ACC112 (cell line): Measurements from ENCODE around the gene MTG1.
"Not testable (repeated sequence)": the region's sequence is repeated elsewhere in the genome, so short reads cannot be mapped to it uniquely, and the experiment has no call there.

Experiments
- H2AFZ ChIP-seq: fragments of 200-600 bp; sonication (generic); one replicate; pipeline ENCODE4 v1.6.0; 2017; ENCODE audit warnings: antibody characterized with exemption, low read length; ENCODE audit not compliant: unreplicated experiment
- H3K27ac ChIP-seq: fragments of 200-600 bp; sonication (generic); 2 replicates; pipeline ENCODE4 v1.5.1; 2014; ENCODE audit warnings: low read depth, mild to moderate bottlenecking, antibody characterized with exemption, low read length, moderate library complexity
- H3K27me3 ChIP-seq: fragments of 200-600 bp; sonication (generic); 2 replicates; pipeline ENCODE4 v1.6.1; 2014; ENCODE audit warnings: mild to moderate bottlenecking, antibody characterized with exemption, low read length, moderate library complexity, mixed read lengths; ENCODE audit not compliant: insufficient read depth
- H3K36me3 ChIP-seq: fragments of 200-600 bp; sonication (generic); 2 replicates; pipeline ENCODE4 v1.6.1; 2016; ENCODE audit warnings: mild to moderate bottlenecking, antibody characterized with exemption, low read length, moderate library complexity, mixed read lengths; ENCODE audit not compliant: insufficient read depth
- H3K4me1 ChIP-seq: fragments of 200-600 bp; sonication (generic); one replicate; pipeline ENCODE4 v1.6.1; 2016; ENCODE audit warnings: low read length, mixed read lengths; ENCODE audit not compliant: insufficient read depth, unreplicated experiment, control insufficient read depth
- H3K4me3 ChIP-seq: fragments of 200-600 bp; sonication (generic); 2 replicates; pipeline ENCODE4 v1.5.1; 2014; ENCODE audit warnings: mild to moderate bottlenecking, low read depth, low read length
- H3K79me2 ChIP-seq: fragments of 200-600 bp; sonication (generic); one replicate; pipeline ENCODE4 v1.6.0; 2016; ENCODE audit warnings: low read length; ENCODE audit not compliant: control insufficient read depth, unreplicated experiment, insufficient read depth

The MTG1 gene

GRCh38 chr10:133431888-133432613 lies 38.1 kb downstream of the MTG1 start:
- not testable (repeated sequence) for H3K79me2 ChIP-seq, H3K27me3 ChIP-seq, H3K36me3 ChIP-seq, H3K27ac ChIP-seq, H3K4me1 ChIP-seq, H3K4me3 ChIP-seq, H2AFZ ChIP-seq

GRCh38 chr10:133432789-133433188 lies 38.8 kb downstream of the MTG1 start:
- H3K36me3 ChIP-seq, H3K27ac ChIP-seq, H2AFZ ChIP-seq, H3K79me2 ChIP-seq, H3K27me3 ChIP-seq, H3K4me1 ChIP-seq, H3K4me3 ChIP-seq: not testable (repeated sequence)

- no peaks in the 10 kb centered on the region for H3K36me3 ChIP-seq
Measured at GRCh38 chr10:133438711-133439273, 44.8 kb downstream of the MTG1 start.

GRCh38 chr10:133439517-133440461 lies 45.8 kb downstream of the MTG1 start:
- Histone ChIP-seq H3K36me3 (no peaks in the 10 kb centered on the region), H2AFZ (no peak overlapping the region), H3K79me2 (no peaks in the 10 kb centered on the region), H3K4me1 (no peaks in the 10 kb centered on the region), H3K27ac (no peak overlapping the region), H3K4me3 (no peak overlapping the region), H3K27me3 (no peaks in the 10 kb centered on the region)

More at GRCh38 chr10:133438711-133439273, 44.8 kb downstream of the MTG1 start:
- Histone ChIP-seq H2AFZ (no peak overlapping the region), H3K4me3 (no peak overlapping the region), H3K27ac (no peak overlapping the region), H3K4me1 (no peaks in the 10 kb centered on the region), H3K79me2 (no peaks in the 10 kb centered on the region), H3K27me3 (no peaks in the 10 kb centered on the region)

GRCh38 chr10:133440633-133441285 lies 46.8 kb downstream of the MTG1 start:
- no peak overlapping the region for H3K27ac ChIP-seq
- H3K36me3 ChIP-seq: no peaks in the 10 kb centered on the region
- no peak overlapping the region for H2AFZ ChIP-seq

GRCh38 chr10:133441356-133441755 lies 47.4 kb downstream of the MTG1 start:
- H3K4me3 ChIP-seq, H2AFZ ChIP-seq, H3K36me3 ChIP-seq, H3K27me3 ChIP-seq, H3K4me1 ChIP-seq, H3K79me2 ChIP-seq, H3K27ac ChIP-seq: not testable (repeated sequence)

More at GRCh38 chr10:133440633-133441285, 46.8 kb downstream of the MTG1 start:
- H3K4me3 ChIP-seq: no peak overlapping the region
- no peaks in the 10 kb centered on the region for H3K4me1 ChIP-seq
- no peaks in the 10 kb centered on the region for H3K27me3 ChIP-seq
- H3K79me2 ChIP-seq: no peaks in the 10 kb centered on the region

DNA sequence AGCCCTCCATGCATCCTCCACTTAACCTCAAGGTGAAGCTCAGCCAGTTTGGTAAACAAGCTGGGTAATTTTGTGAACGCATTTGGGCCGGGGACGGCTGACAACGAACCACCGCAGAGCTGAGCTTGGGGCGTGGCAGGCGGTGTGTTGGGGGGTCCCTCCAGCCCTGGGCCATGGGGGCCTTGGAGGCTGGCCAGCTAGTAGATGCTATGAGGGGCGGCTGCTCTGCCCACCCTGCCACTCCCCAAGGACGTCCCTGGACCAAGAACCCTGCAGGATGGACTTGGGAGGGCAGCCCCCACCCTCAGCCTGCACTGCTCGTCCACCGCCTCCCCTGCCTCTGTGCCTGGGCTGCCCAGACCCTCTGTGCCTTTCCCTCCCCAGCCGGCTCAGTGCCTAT lies 47.8 kb downstream of the MTG1 start:
- H3K4me1 ChIP-seq: no peaks in the 10 kb centered on the region
- no peak overlapping the region for H3K27ac ChIP-seq
- no peaks in the 10 kb centered on the region; the same call in 1 of the 2 replicates for H3K36me3 ChIP-seq
- H3K4me3 ChIP-seq: no peak overlapping the region
- H3K27me3 ChIP-seq: no peaks in the 10 kb centered on the region
- H3K79me2 ChIP-seq: no peaks in the 10 kb centered on the region
- H2AFZ ChIP-seq: no peak overlapping the region

GRCh38 chr10:133442191-133442966 lies 48.4 kb downstream of the MTG1 start:
- Histone ChIP-seq H3K4me3 (no peak overlapping the region), H3K4me1 (no peaks in the 10 kb centered on the region), H3K36me3 (no peaks in the 10 kb centered on the region; the same call in 1 of the 2 replicates), H3K79me2 (no peaks in the 10 kb centered on the region), H2AFZ (no peak overlapping the region), H3K27me3 (no peaks in the 10 kb centered on the region), H3K27ac (no peak overlapping the region)

DNA sequence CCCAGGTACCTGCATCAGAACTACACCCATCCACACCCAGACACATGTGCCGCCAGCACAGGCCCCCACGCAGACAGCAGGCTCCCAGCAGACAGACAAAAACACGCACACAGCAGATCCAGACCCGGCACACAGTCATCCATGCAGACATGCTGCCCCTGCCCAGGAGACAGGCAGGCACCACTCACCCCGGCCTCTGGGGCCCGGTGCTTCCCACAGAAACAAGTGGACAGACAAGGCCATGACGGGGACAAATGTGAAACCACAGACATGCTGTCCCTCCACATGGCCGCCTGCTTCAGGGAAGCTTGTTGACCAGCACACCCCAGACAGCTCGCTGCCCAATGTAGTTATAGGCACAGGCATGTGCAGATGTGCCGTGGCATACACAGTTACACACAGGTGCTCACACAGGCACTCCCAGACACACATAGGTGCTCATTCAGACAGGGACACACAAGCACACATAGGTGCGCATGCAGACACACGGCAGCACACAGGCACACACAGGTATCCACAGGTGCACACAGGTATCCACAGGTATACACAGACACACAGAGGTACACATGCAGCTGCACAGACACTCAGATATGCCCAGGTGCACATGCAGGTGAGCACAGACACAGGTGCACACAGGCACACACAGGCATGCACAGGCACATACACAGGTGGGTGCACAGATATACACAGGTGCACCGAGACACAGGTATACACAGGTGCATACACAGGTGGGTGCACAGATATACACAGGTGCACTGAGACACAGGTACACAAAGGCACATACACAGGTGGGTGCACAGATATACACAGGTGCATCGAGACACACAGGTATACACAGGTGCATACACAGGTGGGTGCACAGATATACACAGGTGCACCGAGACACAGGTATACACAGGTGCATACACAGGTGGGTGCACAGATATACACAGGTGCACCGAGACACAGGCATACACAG lies 49.3 kb downstream of the MTG1 start:
- Histone ChIP-seq H2AFZ (no peak overlapping the region), H3K4me1 (no peaks in the 10 kb centered on the region), H3K36me3 (no peaks in the 10 kb centered on the region; the same call in 1 of the 2 replicates), H3K4me3 (no peak overlapping the region), H3K79me2 (no peaks in the 10 kb centered on the region), H3K27me3 (no peaks in the 10 kb centered on the region), H3K27ac (no peak overlapping the region)
